Measurements from ENCODE around the gene TAS2R38.

Gene TAS2R38

GRCh38 chr7:142010952-142011548 is 37.5 kb upstream of the TAS2R38 start:
- Histone ChIP-seq H2BK120ac (ENCODE audit: insufficient read depth, low read length, poor library complexity) (no peak overlapping the region), H3K4ac (ENCODE audit: low read depth, low read length) (no peak overlapping the region), H4K91ac (ENCODE audit: low read depth, low read length) (no peak overlapping the region), H3K27ac (ENCODE audit: low read depth, low read length) (no peak overlapping the region), H2AK5ac (ENCODE audit: low read length) (no peak overlapping the region), H4K12ac (ENCODE audit: low read depth, low read length) (no peak overlapping the region), H3K18ac (ENCODE audit: low read length) (no peak overlapping the region), H3K4me1 (ENCODE audit: control insufficient read depth in 1 of 2, insufficient read depth in 2 of 2, low read length in 2 of 2) (no peaks in the 10 kb centered on the region), H3K9me3 (ENCODE audit: insufficient read depth, low read depth, low read length) (no peaks in the 10 kb centered on the region), H2AFZ (ENCODE audit: insufficient read depth, low read length, poor library complexity) (no peak overlapping the region), H3K36me3 (ENCODE audit: control insufficient read depth in 1 of 2, insufficient read depth in 2 of 2, low read length in 2 of 2) (no peaks in the 10 kb centered on the region), H3K9ac (ENCODE audit: low read length) (no peak overlapping the region), H3K23ac (ENCODE audit: low read length) (no peak overlapping the region), H3K4me2 (ENCODE audit: low read length) (no peak overlapping the region), H4K8ac (ENCODE audit: low read depth, low read length) (no peak overlapping the region), H3K79me1 (ENCODE audit: low read length) (no peaks in the 10 kb centered on the region), H3K27me3 (ENCODE audit: insufficient read depth, low read length) (no peaks in the 10 kb centered on the region), H3K4me3 (ENCODE audit: low read depth, low read length) (no peak overlapping the region), H2BK5ac (ENCODE audit: low read depth, low read length, poor library complexity) (no peak overlapping the region), H3K14ac (ENCODE audit: low read length) (no peak overlapping the region), H3K79me2 (ENCODE audit: control insufficient read depth, insufficient read depth, low read length, poor library complexity) (no peaks in the 10 kb centered on the region), H2BK12ac (ENCODE audit: low read length) (no peak overlapping the region)
- no peak for DNase-seq
- no CpG with 5 or more reads among the region's 3 CpGs for WGBS (ENCODE audit: extremely low coverage, insufficient coverage, insufficient read length)

- Histone ChIP-seq H3K14ac (ENCODE audit: low read length) (no peak overlapping the region), H3K4me1 (ENCODE audit: control insufficient read depth in 1 of 2, insufficient read depth in 2 of 2, low read length in 2 of 2) (no peaks in the 10 kb centered on the region), H3K9me3 (ENCODE audit: insufficient read depth, low read depth, low read length) (no peaks in the 10 kb centered on the region), H3K4me2 (ENCODE audit: low read length) (no peak overlapping the region), H2AFZ (ENCODE audit: insufficient read depth, low read length, poor library complexity) (no peak overlapping the region), H3K79me2 (ENCODE audit: control insufficient read depth, insufficient read depth, low read length, poor library complexity) (no peaks in the 10 kb centered on the region), H2AK5ac (ENCODE audit: low read length) (no peak overlapping the region), H3K4ac (ENCODE audit: low read depth, low read length) (no peak overlapping the region), H3K27me3 (ENCODE audit: insufficient read depth, low read length) (no peaks in the 10 kb centered on the region), H3K79me1 (ENCODE audit: low read length) (no peaks in the 10 kb centered on the region), H3K23ac (ENCODE audit: low read length) (no peak overlapping the region), H4K8ac (ENCODE audit: low read depth, low read length) (no peak overlapping the region), H2BK12ac (ENCODE audit: low read length) (no peak overlapping the region), H3K9ac (ENCODE audit: low read length) (no peak overlapping the region), H4K91ac (ENCODE audit: low read depth, low read length) (no peak overlapping the region), H3K36me3 (ENCODE audit: control insufficient read depth in 1 of 2, insufficient read depth in 2 of 2, low read length in 2 of 2) (no peaks in the 10 kb centered on the region), H4K12ac (ENCODE audit: low read depth, low read length) (no peak overlapping the region), H3K27ac (ENCODE audit: low read depth, low read length) (no peak overlapping the region), H3K4me3 (ENCODE audit: low read depth, low read length) (no peak overlapping the region), H3K18ac (ENCODE audit: low read length) (no peak overlapping the region), H2BK5ac (ENCODE audit: low read depth, low read length, poor library complexity) (no peak overlapping the region), H2BK120ac (ENCODE audit: insufficient read depth, low read length, poor library complexity) (no peak overlapping the region)
- WGBS (ENCODE audit: extremely low coverage, insufficient coverage, insufficient read length) = no CpG with 5 or more reads among the region's 1 CpG
- no peak for DNase-seq
Observed at GRCh38 chr7:142009187-142009586, 35.6 kb upstream of the TAS2R38 start.

- WGBS (ENCODE audit: extremely low coverage, insufficient coverage, insufficient read length) = no CpG with 5 or more reads among the region's 2 CpGs
- no peak overlapping the region for H3K14ac ChIP-seq (ENCODE audit: low read length)
- H3K23ac ChIP-seq (ENCODE audit: low read length) = no peak overlapping the region
- no peak overlapping the region for H2BK5ac ChIP-seq (ENCODE audit: low read depth, low read length, poor library complexity)
- no peaks in the 10 kb centered on the region for H3K79me2 ChIP-seq (ENCODE audit: control insufficient read depth, insufficient read depth, low read length, poor library complexity)
- H3K4me1 ChIP-seq (ENCODE audit: control insufficient read depth in 1 of 2, insufficient read depth in 2 of 2, low read length in 2 of 2) = no peaks in the 10 kb centered on the region
- H3K27ac ChIP-seq (ENCODE audit: low read depth, low read length) = no peak overlapping the region
- H2AFZ ChIP-seq (ENCODE audit: insufficient read depth, low read length, poor library complexity) = no peak overlapping the region
- no peaks in the 10 kb centered on the region for H3K79me1 ChIP-seq (ENCODE audit: low read length)
- no peak overlapping the region for H2BK120ac ChIP-seq (ENCODE audit: insufficient read depth, low read length, poor library complexity)
- no peak overlapping the region for H4K12ac ChIP-seq (ENCODE audit: low read depth, low read length)
- no peak overlapping the region for H3K4me2 ChIP-seq (ENCODE audit: low read length)
- H3K9me3 ChIP-seq (ENCODE audit: insufficient read depth, low read depth, low read length) = no peaks in the 10 kb centered on the region
- no peak overlapping the region for H2BK12ac ChIP-seq (ENCODE audit: low read length)
- no peak overlapping the region for H4K91ac ChIP-seq (ENCODE audit: low read depth, low read length)
- no peak for DNase-seq
- no peak overlapping the region for H2AK5ac ChIP-seq (ENCODE audit: low read length)
- no peaks in the 10 kb centered on the region for H3K27me3 ChIP-seq (ENCODE audit: insufficient read depth, low read length)
- no peak overlapping the region for H4K8ac ChIP-seq (ENCODE audit: low read depth, low read length)
- H3K4ac ChIP-seq (ENCODE audit: low read depth, low read length) = no peak overlapping the region
- no peak overlapping the region for H3K18ac ChIP-seq (ENCODE audit: low read length)
- no peak overlapping the region for H3K9ac ChIP-seq (ENCODE audit: low read length)
- H3K4me3 ChIP-seq (ENCODE audit: low read depth, low read length) = no peak overlapping the region
- no peaks in the 10 kb centered on the region for H3K36me3 ChIP-seq (ENCODE audit: control insufficient read depth in 1 of 2, insufficient read depth in 2 of 2, low read length in 2 of 2)
Observed at GRCh38 chr7:142006577-142006976, 33.0 kb upstream of the TAS2R38 start.

- Histone ChIP-seq H2AFZ (ENCODE audit: insufficient read depth, low read length, poor library complexity) (no peak overlapping the region), H3K4me1 (ENCODE audit: control insufficient read depth in 1 of 2, insufficient read depth in 2 of 2, low read length in 2 of 2) (no peaks in the 10 kb centered on the region), H4K91ac (ENCODE audit: low read depth, low read length) (no peak overlapping the region), H2BK120ac (ENCODE audit: insufficient read depth, low read length, poor library complexity) (no peak overlapping the region), H3K9me3 (ENCODE audit: insufficient read depth, low read depth, low read length) (no peaks in the 10 kb centered on the region), H3K4ac (ENCODE audit: low read depth, low read length) (no peak overlapping the region), H4K8ac (ENCODE audit: low read depth, low read length) (no peak overlapping the region), H4K12ac (ENCODE audit: low read depth, low read length) (no peak overlapping the region), H2BK5ac (ENCODE audit: low read depth, low read length, poor library complexity) (no peak overlapping the region), H3K4me2 (ENCODE audit: low read length) (no peak overlapping the region), H3K14ac (ENCODE audit: low read length) (no peak overlapping the region), H3K4me3 (ENCODE audit: low read depth, low read length) (no peak overlapping the region), H3K9ac (ENCODE audit: low read length) (no peak overlapping the region), H3K36me3 (ENCODE audit: control insufficient read depth in 1 of 2, insufficient read depth in 2 of 2, low read length in 2 of 2) (no peaks in the 10 kb centered on the region), H2AK5ac (ENCODE audit: low read length) (no peak overlapping the region), H3K27me3 (ENCODE audit: insufficient read depth, low read length) (no peaks in the 10 kb centered on the region), H3K18ac (ENCODE audit: low read length) (no peak overlapping the region), H3K23ac (ENCODE audit: low read length) (no peak overlapping the region), H3K79me2 (ENCODE audit: control insufficient read depth, insufficient read depth, low read length, poor library complexity) (no peaks in the 10 kb centered on the region), H2BK12ac (ENCODE audit: low read length) (no peak overlapping the region), H3K79me1 (ENCODE audit: low read length) (no peaks in the 10 kb centered on the region), H3K27ac (ENCODE audit: low read depth, low read length) (no peak overlapping the region)
- no peak for DNase-seq
- no CpG with 5 or more reads among the region's 1 CpG for WGBS (ENCODE audit: extremely low coverage, insufficient coverage, insufficient read length)
Observed at GRCh38 chr7:142002179-142002578, 28.6 kb upstream of the TAS2R38 start.

Data from trophoblast cell (in vitro differentiated cells and primary cell).